ENCODE measurements around the gene MTREX. TPM values are rescaled to one million over a fixed set of nuclear protein-coding genes. Genes with fewer than 3 reads are reported as not detected.

The MTREX gene
- polyA plus RNA-seq, 1 donor (not counting 4 experiments of a cell fraction or from before 2014, with no cell fraction given) = 71.4 TPM

GRCh38 chr5:55286411-55286933 lies 21.3 kb upstream of the MTREX start:
- no peaks in the 10 kb centered on the region for H3K79me2 ChIP-seq (ENCODE audit: control insufficient read depth, insufficient read depth, low read length)
- no peak overlapping the region for H3K4me2 ChIP-seq (ENCODE audit: control insufficient read depth, extremely low read depth, insufficient read depth, low read depth, low read length)
- dilution Hi-C loops (cut with MboI; ENCODE audit: extremely low pct_ligation_motif_present, low sequenced_read_pairs) = no loop called here
- no peaks in the 10 kb centered on the region for H3K9me3 ChIP-seq (ENCODE audit: control insufficient read depth, low read depth, low read length)
- H2AFZ ChIP-seq (ENCODE audit: control insufficient read depth, low read length) = no peak overlapping the region
- H3K4me3 ChIP-seq (ENCODE audit: control insufficient read depth in 2 of 3, extremely low read depth in 1 of 3, insufficient read depth in 2 of 3, low read depth in 1 of 3, low read length in 3 of 3) = no peak overlapping the region
- H3K9me1 ChIP-seq (ENCODE audit: control insufficient read depth, extremely low read depth, insufficient read depth, low read length) = no peaks in the 10 kb centered on the region
- peaks cover 11 to 16% of the 10 kb centered on the region in 2 experiments for H3K36me3 ChIP-seq (ENCODE audit: control insufficient read depth in 2 of 2, extremely low read depth in 1 of 2, insufficient read depth in 2 of 2, low read length in 2 of 2)
- FAIRE-seq = no peak
- no peaks in the 10 kb centered on the region for H3K4me1 ChIP-seq (ENCODE audit: control insufficient read depth, extremely low read depth, insufficient read depth, low read length)
- no peaks in the 10 kb centered on the region for H4K20me1 ChIP-seq (ENCODE audit: control insufficient read depth, extremely low read depth, insufficient read depth, low read length)
- no peak for DNase-seq (ENCODE audit: low read depth, low spot score)
- no peak overlapping the region for H3K27ac ChIP-seq (ENCODE audit: control insufficient read depth, insufficient read depth, low read length)
- TF ChIP-seq CTCF (optimal IDR thresholded peaks at IDR 0.05 in 1 of 3, IDR thresholded peaks at IDR 0.05 in 1 of 3, conservative IDR thresholded peaks at IDR 0.05 in 1 of 3; ENCODE audit: extremely low read depth in 1 of 3, insufficient read depth in 2 of 3, low read length in 3 of 3) (no peak), EZH2 (IDR thresholded peaks at IDR 0.05; ENCODE audit: low read length) (no peak)
- no peaks in the 10 kb centered on the region for H3K27me3 ChIP-seq (ENCODE audit: control insufficient read depth, extremely low read depth, insufficient read depth, low read length)
- H3K9ac ChIP-seq (ENCODE audit: control insufficient read depth, extremely low read depth, insufficient read depth, low read length) = no peak overlapping the region

GRCh38 chr5:55289808-55290207 lies 18.0 kb upstream of the MTREX start:
- Histone ChIP-seq H3K27ac (ENCODE audit: control insufficient read depth, insufficient read depth, low read length) (no peak overlapping the region), H2AFZ (ENCODE audit: control insufficient read depth, low read length) (no peak overlapping the region), H3K36me3 (ENCODE audit: control insufficient read depth in 2 of 2, extremely low read depth in 1 of 2, insufficient read depth in 2 of 2, low read length in 2 of 2) (peaks cover 14 to 16% of the 10 kb centered on the region in 2 experiments), H3K4me2 (ENCODE audit: control insufficient read depth, extremely low read depth, insufficient read depth, low read depth, low read length) (no peak overlapping the region), H3K9me1 (ENCODE audit: control insufficient read depth, extremely low read depth, insufficient read depth, low read length) (no peaks in the 10 kb centered on the region), H3K4me3 (ENCODE audit: control insufficient read depth in 2 of 3, extremely low read depth in 1 of 3, insufficient read depth in 2 of 3, low read depth in 1 of 3, low read length in 3 of 3) (no peak overlapping the region), H3K9ac (ENCODE audit: control insufficient read depth, extremely low read depth, insufficient read depth, low read length) (no peak overlapping the region), H4K20me1 (ENCODE audit: control insufficient read depth, extremely low read depth, insufficient read depth, low read length) (no peaks in the 10 kb centered on the region), H3K4me1 (ENCODE audit: control insufficient read depth, extremely low read depth, insufficient read depth, low read length) (no peaks in the 10 kb centered on the region), H3K9me3 (ENCODE audit: control insufficient read depth, low read depth, low read length) (no peaks in the 10 kb centered on the region), H3K79me2 (ENCODE audit: control insufficient read depth, insufficient read depth, low read length) (peaks cover under 1% of the 10 kb centered on the region), H3K27me3 (ENCODE audit: control insufficient read depth, extremely low read depth, insufficient read depth, low read length) (no peaks in the 10 kb centered on the region)
- FAIRE-seq (no peak), DNase-seq (ENCODE audit: low read depth, low spot score) (no peak)
- dilution Hi-C loops (cut with MboI; ENCODE audit: extremely low pct_ligation_motif_present, low sequenced_read_pairs) = no loop called here
- TF ChIP-seq EZH2 (IDR thresholded peaks at IDR 0.05; ENCODE audit: low read length) = no peak

- Histone ChIP-seq H3K4me3 (ENCODE audit: control insufficient read depth in 2 of 3, extremely low read depth in 1 of 3, insufficient read depth in 2 of 3, low read depth in 1 of 3, low read length in 3 of 3) (no peak overlapping the region), H3K9me1 (ENCODE audit: control insufficient read depth, extremely low read depth, insufficient read depth, low read length) (no peaks in the 10 kb centered on the region), H3K4me2 (ENCODE audit: control insufficient read depth, extremely low read depth, insufficient read depth, low read depth, low read length) (no peak overlapping the region), H3K79me2 (ENCODE audit: control insufficient read depth, insufficient read depth, low read length) (peaks cover 2% of the 10 kb centered on the region), H3K27me3 (ENCODE audit: control insufficient read depth, extremely low read depth, insufficient read depth, low read length) (no peaks in the 10 kb centered on the region), H2AFZ (ENCODE audit: control insufficient read depth, low read length) (no peak overlapping the region), H3K9me3 (ENCODE audit: control insufficient read depth, low read depth, low read length) (no peaks in the 10 kb centered on the region), H3K36me3 (ENCODE audit: control insufficient read depth in 2 of 2, extremely low read depth in 1 of 2, insufficient read depth in 2 of 2, low read length in 2 of 2) (peaks cover 15 to 23% of the 10 kb centered on the region in 2 experiments), H3K4me1 (ENCODE audit: control insufficient read depth, extremely low read depth, insufficient read depth, low read length) (no peaks in the 10 kb centered on the region), H3K27ac (ENCODE audit: control insufficient read depth, insufficient read depth, low read length) (no peak overlapping the region), H3K9ac (ENCODE audit: control insufficient read depth, extremely low read depth, insufficient read depth, low read length) (no peak overlapping the region), H4K20me1 (ENCODE audit: control insufficient read depth, extremely low read depth, insufficient read depth, low read length) (no peaks in the 10 kb centered on the region)
- dilution Hi-C loops (cut with MboI; ENCODE audit: extremely low pct_ligation_motif_present, low sequenced_read_pairs) = no loop called here
- DNase-seq (ENCODE audit: low read depth, low spot score) (no peak), FAIRE-seq (no peak)
- no peak for TF ChIP-seq CTCF (optimal IDR thresholded peaks at IDR 0.05 in 1 of 3, IDR thresholded peaks at IDR 0.05 in 1 of 3, conservative IDR thresholded peaks at IDR 0.05 in 1 of 3; ENCODE audit: extremely low read depth in 1 of 3, insufficient read depth in 2 of 3, low read length in 3 of 3)
- no peak for TF ChIP-seq EZH2 (IDR thresholded peaks at IDR 0.05; ENCODE audit: low read length)
These were observed 16.8 kb upstream of the MTREX start for GRCh38 chr5:55290991-55291390.

All from keratinocyte (primary cell).